HG03571 (cell line): Measurements from ENCODE around the gene TRAK2.

ENCODE experiments used
- ATAC-seq: cut with Tn5 transposase; IDR thresholded peaks from one replicate; pipeline ENCODE4 v1.9.1; 2021; ENCODE audit not compliant: unreplicated experiment

Gene TRAK2

GRCh38 chr2:201363857-201364560 is 87.2 kb downstream of the TRAK2 start:
- no peak for ATAC-seq

GRCh38 chr2:201362396-201362795 is 88.9 kb downstream of the TRAK2 start:
- ATAC-seq: no peak

GRCh38 chr2:201361078-201361733 is 90.1 kb downstream of the TRAK2 start:
- ATAC-seq: no peak

GRCh38 chr2:201360256-201360655 is 91.0 kb downstream of the TRAK2 start:
- ATAC-seq: no peak

GRCh38 chr2:201358684-201359083 is 92.6 kb downstream of the TRAK2 start:
- no peak for ATAC-seq

GRCh38 chr2:201357221-201357620 is 94.0 kb downstream of the TRAK2 start, which contains the start of gene FLACC1:
TSS of gene FLACC1 (minus strand) at chr2:201357345. CDS start at chr2:201351404, 5,941 bp downstream.
- no peak for ATAC-seq

- no peak for ATAC-seq
These were observed 98.1 kb downstream of the TRAK2 start for GRCh38 chr2:201353116-201353515.

- no peak for ATAC-seq
These were observed 100.4 kb downstream of the TRAK2 start for GRCh38 chr2:201350879-201351278.

GRCh38 chr2:201349601-201350000 is 101.7 kb downstream of the TRAK2 start:
- ATAC-seq: no peak

- ATAC-seq: no peak
These were observed 102.5 kb downstream of the TRAK2 start for GRCh38 chr2:201348758-201349157.

- ATAC-seq: no peak
These were observed 104.1 kb downstream of the TRAK2 start for GRCh38 chr2:201347138-201347537.

- ATAC-seq: no peak
These were observed 105.5 kb downstream of the TRAK2 start for GRCh38 chr2:201345625-201346213.

- ATAC-seq: peak; percentile 93
These were observed 106.4 kb downstream of the TRAK2 start for GRCh38 chr2:201344663-201345366.

- no peak for ATAC-seq
These were observed 107.7 kb downstream of the TRAK2 start for GRCh38 chr2:201343559-201343958.

GRCh38 chr2:201342923-201343322 is 108.3 kb downstream of the TRAK2 start:
- ATAC-seq: no peak

GRCh38 chr2:201329409-201329808 is 121.8 kb downstream of the TRAK2 start:
- ATAC-seq: no peak

- ATAC-seq: no peak
These were observed 123.6 kb downstream of the TRAK2 start for GRCh38 chr2:201327678-201328077.
